WTC11 (cell line): ENCODE measurements around the gene PIGX. TPM values are rescaled to one million over a fixed set of nuclear protein-coding genes. Genes with fewer than 3 reads are reported as not detected.

ENCODE experiments used
- ATAC-seq: fragments of 200-7000 bp; cut with Tn5 transposase; 2 replicates; pipeline ENCODE4 v1.10.0; 2021; ENCODE audit warnings: mild to moderate bottlenecking, moderate library complexity
- CTCF ChIA-PET: fragments of 300-600 bp; sonication (Branson Sonifier 250); formaldehyde crosslinking; loops from one replicate; lab custom pipeline; 2021; ENCODE audit warnings: antibody characterized with exemption; lab: Charles Lee
- POLR2A ChIA-PET: fragments of 350-600 bp; sonication (Branson Sonifier 250); formaldehyde crosslinking; loops from one replicate; lab custom pipeline; 2021; ENCODE audit warnings: antibody characterized with exemption; lab: Charles Lee
- DNase-seq: peaks from one replicate; pipeline ENCODE4 v3.0.0; 2021; ENCODE audit warnings: low spot score
- H3K27ac Mint-ChIP-seq: 2 replicates; pipeline ENCODE4 v1.8.0; 2021; ENCODE audit warnings: mixed read lengths
- H3K27me3 Mint-ChIP-seq: 2 replicates; pipeline ENCODE4 v1.8.0; 2021; ENCODE audit warnings: low read depth, mild to moderate bottlenecking, moderate library complexity, mixed read lengths
- H3K36me3 Mint-ChIP-seq: 2 replicates; pipeline ENCODE4 v1.8.0; 2021; ENCODE audit warnings: mixed read lengths
- H3K4me1 Mint-ChIP-seq: 2 replicates; pipeline ENCODE4 v1.8.0; 2022; ENCODE audit warnings: mixed read lengths
- H3K4me3 Mint-ChIP-seq: 2 replicates; pipeline ENCODE4 v1.8.0; 2021; ENCODE audit warnings: mild to moderate bottlenecking, moderate library complexity, mixed read lengths
- H3K9me3 Mint-ChIP-seq: 2 replicates; pipeline ENCODE4 v1.8.0; 2021; ENCODE audit warnings: mixed read lengths
- ARID4B ChIP-seq: sonication (generic); formaldehyde crosslinking; IDR thresholded peaks from 2 replicates; pipeline ENCODE4 v1.8.0; 2023; ENCODE audit warnings: missing genetic modification reagents, mild to moderate bottlenecking, borderline replicate concordance
- CBFB ChIP-seq: sonication (generic); formaldehyde crosslinking; IDR thresholded peaks from 2 replicates; pipeline ENCODE4 v1.8.1; 2022; ENCODE audit warnings: mild to moderate bottlenecking, low read depth, missing genetic modification reagents
- FOXP4 ChIP-seq: sonication (generic); formaldehyde crosslinking; IDR thresholded peaks from 2 replicates; pipeline ENCODE4 v1.8.0; 2022; ENCODE audit warnings: mild to moderate bottlenecking, missing genetic modification reagents
- GRHL2 ChIP-seq: fragments of 250-450 bp; sonication (Bioruptor Pico); IDR thresholded peaks from 2 replicates; pipeline ENCODE4 v1.8.0; 2022; ENCODE audit warnings: mild to moderate bottlenecking, moderate library complexity; ENCODE audit not compliant: insufficient replicate concordance, severe bottlenecking
- KAT7 ChIP-seq: sonication (generic); formaldehyde crosslinking; IDR thresholded peaks from 2 replicates; pipeline ENCODE4 v1.8.1; 2023; ENCODE audit warnings: missing genetic modification reagents, mild to moderate bottlenecking, borderline replicate concordance
- MAX ChIP-seq: sonication (generic); formaldehyde crosslinking; IDR thresholded peaks from 2 replicates; pipeline ENCODE4 v1.8.0; 2022; ENCODE audit warnings: mild to moderate bottlenecking, missing genetic modification reagents
- NR2C2 ChIP-seq: sonication (generic); formaldehyde crosslinking; IDR thresholded peaks from 2 replicates; pipeline ENCODE4 v1.8.0; 2022; ENCODE audit warnings: mild to moderate bottlenecking, missing genetic modification reagents
- TP53 ChIP-seq: sonication (generic); formaldehyde crosslinking; IDR thresholded peaks from 2 replicates; pipeline ENCODE4 v1.8.1; 2023; ENCODE audit warnings: mild to moderate bottlenecking, missing genetic modification reagents
- ZNF263 ChIP-seq: sonication (generic); formaldehyde crosslinking; IDR thresholded peaks from 2 replicates; pipeline ENCODE4 v1.8.1; 2022; ENCODE audit warnings: low read depth, mild to moderate bottlenecking, moderate library complexity, missing genetic modification reagents
- ZNF396 ChIP-seq: fragments of 250-450 bp; sonication (Bioruptor Pico); IDR thresholded peaks from 2 replicates; pipeline ENCODE4 v1.8.0; 2021; ENCODE audit warnings: mild to moderate bottlenecking, moderate library complexity, borderline replicate concordance
- ZNF423 ChIP-seq: fragments of 250-450 bp; sonication (Bioruptor Pico); IDR thresholded peaks from 2 replicates; pipeline ENCODE4 v2.1.2; 2022; ENCODE audit warnings: mild to moderate bottlenecking, moderate library complexity
- total RNA-seq: library from RNA; stranded (reverse); gene quantifications from 3 replicates; pipeline ENCODE4 v1.2.3, GENCODE V29; 2021
- TF ChIP-seq, protein P1 (sequence below): sonication (generic); formaldehyde crosslinking; IDR thresholded peaks from 2 replicates; pipeline ENCODE4 v1.8.1; 2022; ENCODE audit warnings: low read depth, missing genetic modification reagents, borderline replicate concordance
- TF ChIP-seq, protein P2 (sequence below): fragments of 250-450 bp; sonication (Bioruptor Pico); IDR thresholded peaks from 2 replicates; pipeline ENCODE4 v2.1.2; 2022; ENCODE audit warnings: mild to moderate bottlenecking, moderate library complexity
- TF ChIP-seq, protein P3 (sequence below): sonication (generic); formaldehyde crosslinking; IDR thresholded peaks from 2 replicates; pipeline ENCODE4 v1.8.0; 2022; ENCODE audit warnings: mild to moderate bottlenecking, missing genetic modification reagents
- TF ChIP-seq, protein P4 (sequence below): sonication (generic); formaldehyde crosslinking; conservative IDR thresholded peaks from 2 replicates; pipeline ENCODE4 v1.8.1; 2022; ENCODE audit warnings: mild to moderate bottlenecking, missing genetic modification reagents
- TF ChIP-seq, protein P5 (sequence below): sonication (generic); formaldehyde crosslinking; conservative IDR thresholded peaks from 2 replicates; pipeline ENCODE4 v1.8.1; 2023; ENCODE audit warnings: mild to moderate bottlenecking, low read depth, missing genetic modification reagents, moderate library complexity

Gene PIGX
- total RNA-seq, 1 experiment from 2014 or later: 12.8 TPM

DNA sequence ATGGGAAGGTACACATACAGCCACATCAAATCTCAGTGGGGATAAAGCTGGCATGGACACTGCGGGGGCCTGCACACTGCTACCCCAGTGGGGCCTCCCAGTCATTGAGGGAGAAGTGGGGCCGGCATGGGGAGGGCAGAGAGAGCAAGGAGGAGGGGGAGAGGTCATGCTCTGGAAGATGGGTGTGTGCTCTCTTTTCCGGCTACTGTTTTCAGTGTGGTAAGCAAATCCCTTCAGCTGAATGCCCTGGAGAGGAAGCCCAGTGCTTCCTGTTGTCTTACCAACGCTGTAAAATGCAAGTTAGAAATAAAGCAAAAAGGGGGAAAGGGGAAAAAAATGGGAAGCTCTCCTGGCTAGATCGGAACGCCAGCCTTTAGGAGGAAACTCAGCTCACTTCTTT, 41.8 kb upstream of the PIGX start:
- H3K4me3 Mint-ChIP-seq: no peak overlapping the region
- POLR2A ChIA-PET: no interaction called here
- DNase-seq (no peak), ATAC-seq (no peak)
- CTCF ChIA-PET: interaction anchor here (0.9 to 1.7 kb wide), 2 partner anchors 9 to 142 kb away, joined by 5 read pairs; no protein-coding TSS in a partner anchor
- no peaks in the 10 kb centered on the region for H3K27me3 Mint-ChIP-seq
- TF ChIP-seq ZNF423 (CRISPR knock-in tag) (no peak), NR2C2 (CRISPR knock-in tag) (no peak)
- H3K36me3 Mint-ChIP-seq: no peaks in the 10 kb centered on the region
- peak overlapping the region; percentile 65; the same call in 1 of the 2 replicates for H3K27ac Mint-ChIP-seq
- H3K4me1 Mint-ChIP-seq: peaks cover 23% of the 10 kb centered on the region
- peaks cover 6% of the 10 kb centered on the region for H3K9me3 Mint-ChIP-seq

- ATAC-seq (no peak), DNase-seq (no peak)
- POLR2A ChIA-PET: no interaction called here
- Mint-ChIP-seq H3K4me3 (no peak overlapping the region), H3K27me3 (no peaks in the 10 kb centered on the region), H3K4me1 (peaks cover 6% of the 10 kb centered on the region), H3K9me3 (peaks cover 6% of the 10 kb centered on the region), H3K27ac (no peak overlapping the region), H3K36me3 (no peaks in the 10 kb centered on the region)
- CTCF ChIA-PET: no interaction called here
- TF ChIP-seq, protein P1, sequence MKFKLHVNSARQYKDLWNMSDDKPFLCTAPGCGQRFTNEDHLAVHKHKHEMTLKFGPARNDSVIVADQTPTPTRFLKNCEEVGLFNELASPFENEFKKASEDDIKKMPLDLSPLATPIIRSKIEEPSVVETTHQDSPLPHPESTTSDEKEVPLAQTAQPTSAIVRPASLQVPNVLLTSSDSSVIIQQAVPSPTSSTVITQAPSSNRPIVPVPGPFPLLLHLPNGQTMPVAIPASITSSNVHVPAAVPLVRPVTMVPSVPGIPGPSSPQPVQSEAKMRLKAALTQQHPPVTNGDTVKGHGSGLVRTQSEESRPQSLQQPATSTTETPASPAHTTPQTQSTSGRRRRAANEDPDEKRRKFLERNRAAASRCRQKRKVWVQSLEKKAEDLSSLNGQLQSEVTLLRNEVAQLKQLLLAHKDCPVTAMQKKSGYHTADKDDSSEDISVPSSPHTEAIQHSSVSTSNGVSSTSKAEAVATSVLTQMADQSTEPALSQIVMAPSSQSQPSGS (CRISPR knock-in tag): no peak
Observed at GRCh38 chr3:196673632-196674031, 38.5 kb upstream of the PIGX start.

- no peak for DNase-seq
- ChIA-PET CTCF (interaction anchor here (1.7 to 2.5 kb wide), 2 partner anchors 8 to 68 kb away, joined by 8 to 12 read pairs; no protein-coding TSS in a partner anchor), POLR2A (no interaction called here)
- peaks cover 12% of the 10 kb centered on the region for H3K9me3 Mint-ChIP-seq
- H3K36me3 Mint-ChIP-seq: peaks cover 6% of the 10 kb centered on the region
- ATAC-seq: no peak
- no peaks in the 10 kb centered on the region for H3K27me3 Mint-ChIP-seq
- no peak overlapping the region for H3K27ac Mint-ChIP-seq
- H3K4me3 Mint-ChIP-seq: no peak overlapping the region
- H3K4me1 Mint-ChIP-seq: no peaks in the 10 kb centered on the region; the same call in 1 of the 2 replicates
- TF ChIP-seq, protein P2, sequence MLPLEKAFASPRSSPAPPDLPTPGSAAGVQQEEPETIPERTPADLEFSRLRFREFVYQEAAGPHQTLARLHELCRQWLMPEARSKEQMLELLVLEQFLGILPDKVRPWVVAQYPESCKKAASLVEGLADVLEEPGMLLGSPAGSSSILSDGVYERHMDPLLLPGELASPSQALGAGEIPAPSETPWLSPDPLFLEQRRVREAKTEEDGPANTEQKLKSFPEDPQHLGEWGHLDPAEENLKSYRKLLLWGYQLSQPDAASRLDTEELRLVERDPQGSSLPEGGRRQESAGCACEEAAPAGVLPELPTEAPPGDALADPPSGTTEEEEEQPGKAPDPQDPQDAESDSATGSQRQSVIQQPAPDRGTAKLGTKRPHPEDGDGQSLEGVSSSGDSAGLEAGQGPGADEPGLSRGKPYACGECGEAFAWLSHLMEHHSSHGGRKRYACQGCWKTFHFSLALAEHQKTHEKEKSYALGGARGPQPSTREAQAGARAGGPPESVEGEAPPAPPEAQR (CRISPR knock-in tag): no peak
- TF ChIP-seq ARID4B (CRISPR knock-in tag): no peak
- TF ChIP-seq, protein P3, sequence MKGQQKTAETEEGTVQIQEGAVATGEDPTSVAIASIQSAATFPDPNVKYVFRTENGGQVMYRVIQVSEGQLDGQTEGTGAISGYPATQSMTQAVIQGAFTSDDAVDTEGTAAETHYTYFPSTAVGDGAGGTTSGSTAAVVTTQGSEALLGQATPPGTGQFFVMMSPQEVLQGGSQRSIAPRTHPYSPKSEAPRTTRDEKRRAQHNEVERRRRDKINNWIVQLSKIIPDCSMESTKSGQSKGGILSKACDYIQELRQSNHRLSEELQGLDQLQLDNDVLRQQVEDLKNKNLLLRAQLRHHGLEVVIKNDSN (CRISPR knock-in tag): no peak
- TF ChIP-seq, protein P4, sequence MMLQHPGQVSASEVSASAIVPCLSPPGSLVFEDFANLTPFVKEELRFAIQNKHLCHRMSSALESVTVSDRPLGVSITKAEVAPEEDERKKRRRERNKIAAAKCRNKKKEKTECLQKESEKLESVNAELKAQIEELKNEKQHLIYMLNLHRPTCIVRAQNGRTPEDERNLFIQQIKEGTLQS (CRISPR knock-in tag): no peak
- TF ChIP-seq TP53 (CRISPR knock-in tag): no peak
- no peak for TF ChIP-seq KAT7
- no peak for TF ChIP-seq ZNF396
- TF ChIP-seq CBFB: no peak
- TF ChIP-seq MAX (CRISPR knock-in tag): no peak
- TF ChIP-seq ZNF263: no peak
- TF ChIP-seq GRHL2: no peak
- TF ChIP-seq FOXP4 (CRISPR knock-in tag): no peak
- TF ChIP-seq, protein P5, sequence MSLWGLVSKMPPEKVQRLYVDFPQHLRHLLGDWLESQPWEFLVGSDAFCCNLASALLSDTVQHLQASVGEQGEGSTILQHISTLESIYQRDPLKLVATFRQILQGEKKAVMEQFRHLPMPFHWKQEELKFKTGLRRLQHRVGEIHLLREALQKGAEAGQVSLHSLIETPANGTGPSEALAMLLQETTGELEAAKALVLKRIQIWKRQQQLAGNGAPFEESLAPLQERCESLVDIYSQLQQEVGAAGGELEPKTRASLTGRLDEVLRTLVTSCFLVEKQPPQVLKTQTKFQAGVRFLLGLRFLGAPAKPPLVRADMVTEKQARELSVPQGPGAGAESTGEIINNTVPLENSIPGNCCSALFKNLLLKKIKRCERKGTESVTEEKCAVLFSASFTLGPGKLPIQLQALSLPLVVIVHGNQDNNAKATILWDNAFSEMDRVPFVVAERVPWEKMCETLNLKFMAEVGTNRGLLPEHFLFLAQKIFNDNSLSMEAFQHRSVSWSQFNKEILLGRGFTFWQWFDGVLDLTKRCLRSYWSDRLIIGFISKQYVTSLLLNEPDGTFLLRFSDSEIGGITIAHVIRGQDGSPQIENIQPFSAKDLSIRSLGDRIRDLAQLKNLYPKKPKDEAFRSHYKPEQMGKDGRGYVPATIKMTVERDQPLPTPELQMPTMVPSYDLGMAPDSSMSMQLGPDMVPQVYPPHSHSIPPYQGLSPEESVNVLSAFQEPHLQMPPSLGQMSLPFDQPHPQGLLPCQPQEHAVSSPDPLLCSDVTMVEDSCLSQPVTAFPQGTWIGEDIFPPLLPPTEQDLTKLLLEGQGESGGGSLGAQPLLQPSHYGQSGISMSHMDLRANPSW: no peak
Observed at GRCh38 chr3:196677353-196677752, 34.8 kb upstream of the PIGX start.
